ENCODE results near the gene ATG12.

Gene ATG12

DNA sequence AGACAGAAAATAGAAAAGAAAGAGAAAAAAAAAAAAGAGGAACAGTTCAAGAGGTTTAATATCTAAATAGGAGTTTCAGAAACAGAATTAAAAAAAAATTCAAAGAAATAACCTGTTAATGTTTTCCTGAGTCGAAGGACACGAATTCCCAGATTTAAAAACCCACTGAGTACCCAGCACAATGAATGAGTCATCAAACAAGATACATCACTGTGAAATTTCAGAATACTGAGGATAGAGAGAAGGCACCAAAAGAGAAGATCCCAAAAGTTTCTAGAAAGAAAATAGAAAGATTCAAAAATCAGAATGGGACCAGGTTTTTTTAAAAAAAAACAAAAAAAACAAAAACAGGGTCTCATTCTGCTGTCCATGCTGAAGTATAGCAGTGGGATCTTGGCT, 33.7 kb downstream of the ATG12 start:
- no peak for DNase-seq (ENCODE audit: low read depth in 2 of 2)

DNA sequence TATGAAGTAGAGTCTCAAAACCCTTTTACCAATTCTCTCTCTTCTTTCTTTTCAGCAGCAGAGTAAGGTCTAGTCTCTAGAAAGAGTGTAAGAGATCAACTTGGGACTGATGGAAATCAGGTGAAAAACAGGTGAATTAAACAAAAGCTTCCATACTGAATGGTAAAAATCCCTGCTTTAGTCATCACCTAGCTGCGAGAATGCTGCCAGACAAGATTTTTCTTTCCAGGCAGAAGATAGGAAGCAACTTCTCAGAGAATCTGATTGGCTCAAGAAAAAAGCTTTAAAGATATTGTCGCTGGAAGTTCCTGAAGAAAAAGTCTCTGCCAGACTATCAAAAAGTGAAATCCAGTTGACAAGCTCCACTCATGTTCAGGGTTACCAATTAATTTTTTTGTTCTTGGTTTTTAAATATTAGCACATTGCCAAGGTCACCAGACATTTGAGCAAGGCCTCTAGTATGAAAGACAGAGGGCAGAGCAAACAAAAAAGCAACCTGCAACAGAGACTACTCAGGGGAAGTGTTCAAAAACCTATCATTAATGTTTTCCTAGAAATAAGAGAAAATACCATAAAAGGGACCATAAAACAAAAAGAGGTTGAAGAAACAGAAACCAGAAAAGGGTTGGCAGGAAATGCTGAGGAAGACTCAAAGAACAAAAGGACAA, 34.2 kb downstream of the ATG12 start:
- DNase-seq (ENCODE audit: low read depth in 2 of 2), result no peak

DNA sequence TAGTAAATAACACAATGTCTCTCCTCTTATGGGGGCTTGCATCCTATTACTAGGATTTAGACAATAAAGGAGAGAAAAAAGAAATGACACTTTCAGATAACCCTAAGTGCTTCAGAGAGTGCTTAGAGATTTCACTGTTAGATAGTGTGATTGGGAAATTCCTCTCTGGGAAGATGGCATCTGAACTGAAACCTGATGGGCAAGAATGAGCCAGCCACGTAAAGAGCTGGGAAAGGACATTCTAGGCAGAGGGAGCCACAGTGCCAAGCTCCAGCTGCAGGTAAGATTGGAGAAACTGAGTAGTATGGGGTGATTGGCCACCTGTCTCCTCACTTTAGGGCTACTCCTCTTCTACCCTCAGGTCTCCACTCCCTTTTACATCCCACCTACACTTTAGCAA, 39.4 kb downstream of the ATG12 start:
- no peak for DNase-seq (ENCODE audit: low read depth in 2 of 2)

DNA sequence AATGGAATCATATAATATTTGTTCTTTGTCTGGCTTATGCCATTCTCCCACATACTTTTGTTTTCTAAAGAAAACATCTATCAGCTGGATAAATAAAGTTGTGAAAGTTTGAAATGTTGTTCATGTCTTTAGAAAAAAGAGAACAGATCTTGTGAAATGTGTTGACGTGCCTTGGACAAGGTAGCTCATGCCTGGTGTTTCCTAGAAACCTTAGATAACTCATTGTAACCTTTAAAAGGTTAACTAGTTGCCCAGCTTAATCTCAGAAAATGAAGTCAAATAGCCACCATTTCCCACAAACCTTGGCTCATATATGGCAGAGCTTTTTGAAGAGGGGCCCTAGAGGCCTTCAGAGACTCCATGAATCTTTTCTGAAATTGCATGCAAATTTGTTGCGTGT, 40.2 kb downstream of the ATG12 start:
- no peak for DNase-seq (ENCODE audit: low read depth in 2 of 2)

DNA sequence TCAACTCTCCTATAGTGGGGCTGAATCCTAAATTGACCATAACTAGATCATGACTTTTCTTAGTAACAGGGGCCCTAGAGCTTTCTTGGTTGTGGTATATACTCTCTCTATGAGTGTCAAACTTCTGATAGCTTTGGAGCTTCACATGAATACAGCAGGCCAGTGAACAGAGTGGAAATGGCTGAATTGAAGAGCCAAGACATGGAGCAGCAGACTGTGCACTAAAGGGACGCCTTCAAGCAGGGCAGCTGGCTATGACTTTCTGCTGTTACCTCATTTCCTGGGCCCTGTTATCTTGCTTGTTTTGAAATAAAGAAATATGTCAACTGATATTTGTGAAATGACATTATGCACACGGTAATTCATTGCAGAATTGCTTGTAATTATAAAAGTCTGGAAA, 41.3 kb downstream of the ATG12 start:
- no peak for DNase-seq (ENCODE audit: low read depth in 2 of 2)

DNA sequence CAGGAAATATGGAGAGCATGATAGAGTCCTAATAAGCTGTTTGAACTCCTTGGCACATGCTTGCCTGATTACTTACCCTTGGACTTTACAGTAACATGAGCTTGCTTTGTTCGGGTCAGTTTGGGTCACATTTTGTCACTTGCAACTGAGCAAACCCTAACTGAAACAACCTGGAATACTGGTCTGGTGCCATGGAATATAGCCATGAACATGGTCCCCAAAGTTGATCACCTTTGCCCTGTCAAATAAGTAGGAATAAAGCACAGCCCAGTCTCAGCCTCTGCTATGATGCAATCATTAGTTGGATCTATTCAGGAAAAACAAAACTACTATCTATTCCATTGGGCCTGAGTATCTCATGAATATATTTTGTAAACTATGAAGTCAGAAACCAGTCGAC, 43.1 kb downstream of the ATG12 start:
- no peak for DNase-seq (ENCODE audit: low read depth in 2 of 2)

DNA sequence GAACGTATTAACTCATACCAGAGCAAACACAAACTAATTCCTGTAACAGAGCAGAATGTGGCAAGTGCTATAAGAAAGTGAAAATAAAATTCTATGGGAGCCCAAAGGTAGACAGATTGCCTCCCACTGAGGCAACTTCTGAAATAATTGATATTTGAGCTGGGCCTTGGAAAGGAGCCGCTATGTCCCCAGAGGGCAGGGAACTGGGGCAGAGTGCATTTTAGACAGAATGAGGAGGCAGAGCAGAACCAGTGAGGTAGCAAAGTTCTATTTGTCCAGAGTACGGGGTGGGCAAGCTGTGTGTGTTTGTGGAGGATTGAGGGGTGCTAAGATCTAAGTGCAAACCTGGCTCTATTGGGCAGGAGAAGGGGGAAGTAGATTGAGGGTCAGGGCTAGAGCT, 44.7 kb downstream of the ATG12 start:
- DNase-seq (ENCODE audit: low read depth in 2 of 2), result no peak

DNA sequence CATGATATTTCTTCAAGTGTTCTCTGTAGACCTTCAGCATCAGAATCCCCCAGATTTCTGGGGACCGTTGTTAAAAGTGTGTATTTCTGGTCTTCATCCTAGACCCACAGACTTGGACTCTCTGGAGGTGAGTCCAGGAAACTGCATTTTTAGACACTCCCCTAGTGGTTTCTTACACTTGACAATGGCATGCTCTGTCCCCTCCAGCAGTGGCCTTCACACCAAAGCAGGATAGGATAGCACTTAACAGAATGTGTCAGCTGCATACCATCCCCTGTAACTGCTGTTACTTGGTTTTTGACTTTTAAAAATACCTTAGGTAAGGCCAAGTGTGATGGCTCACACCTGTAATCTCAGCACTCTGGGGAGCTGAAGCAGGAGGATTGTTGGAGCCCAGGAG, 45.7 kb downstream of the ATG12 start:
- DNase-seq (ENCODE audit: low read depth in 2 of 2), result no peak

DNA sequence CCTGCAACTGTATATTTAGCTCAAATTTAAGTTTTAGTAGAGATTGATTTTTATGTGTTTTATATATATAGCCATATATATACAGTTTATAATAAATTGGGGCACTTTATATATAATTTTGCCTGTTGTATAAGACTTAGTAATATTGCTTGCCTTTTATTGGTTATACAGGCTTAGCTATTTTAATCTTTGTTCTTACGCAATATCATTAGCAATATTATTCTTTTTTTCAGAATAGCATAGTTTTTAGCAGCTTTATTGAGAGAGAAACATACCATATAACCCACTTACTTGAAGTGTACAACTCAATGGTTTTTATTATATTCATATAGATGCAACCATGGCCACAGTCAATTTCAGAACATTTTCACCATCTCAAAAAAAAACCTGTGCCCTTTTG, 52.9 kb downstream of the ATG12 start:
- no peak for DNase-seq (ENCODE audit: low read depth in 2 of 2)

DNA sequence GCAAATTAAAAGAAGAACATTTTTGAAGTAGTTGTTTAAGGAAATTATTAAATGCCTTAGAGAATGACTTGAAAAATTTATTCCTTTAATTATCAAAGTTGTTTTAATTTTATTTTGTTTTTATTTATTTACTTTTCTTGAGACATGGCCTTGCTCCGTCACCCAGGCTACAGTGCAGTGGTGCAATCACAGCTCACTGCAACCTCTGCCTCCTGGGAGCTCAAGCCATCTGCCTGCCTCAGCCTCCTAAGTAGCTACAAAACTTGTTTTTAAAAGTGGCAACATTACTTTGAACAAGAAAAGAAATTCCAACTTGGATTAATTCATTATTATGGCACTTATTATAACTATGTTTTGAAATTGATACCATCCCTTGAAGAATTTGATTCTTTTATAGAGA, 53.9 kb downstream of the ATG12 start:
- no peak for DNase-seq (ENCODE audit: low read depth in 2 of 2)

DNA sequence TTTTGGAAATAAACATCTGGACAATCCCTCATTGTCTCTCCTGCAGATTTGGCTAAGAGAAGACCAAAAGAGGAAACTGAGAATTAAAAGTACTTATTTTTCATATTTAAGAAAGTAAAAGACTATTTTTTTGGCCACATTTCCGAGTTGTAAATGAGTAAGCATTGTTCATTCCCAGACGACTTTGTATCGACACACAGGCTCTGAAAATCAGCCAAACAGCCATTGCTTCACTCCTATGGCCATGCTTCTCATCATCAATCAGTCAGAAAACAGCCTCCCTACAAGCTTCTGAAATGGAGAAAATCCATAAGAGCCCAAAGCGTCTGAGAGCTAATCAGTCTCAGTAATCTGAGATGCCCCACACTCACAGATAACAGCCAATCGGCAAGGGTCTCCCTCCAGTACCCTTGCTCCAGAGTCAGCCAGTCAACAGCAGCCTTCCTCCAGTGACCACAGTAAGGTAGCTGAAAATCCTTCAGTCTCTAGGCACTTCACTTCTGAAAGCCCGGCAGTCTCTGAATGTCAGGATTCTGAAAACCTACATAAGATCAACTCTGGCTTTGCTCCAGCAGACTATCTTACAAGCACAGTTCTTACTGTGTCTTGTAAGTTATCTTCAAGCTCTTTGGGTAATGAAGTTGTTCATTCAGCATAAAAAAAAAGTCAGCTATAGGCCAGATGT, 55.8 kb downstream of the ATG12 start:
- no peak for DNase-seq (ENCODE audit: low read depth in 2 of 2)

DNA sequence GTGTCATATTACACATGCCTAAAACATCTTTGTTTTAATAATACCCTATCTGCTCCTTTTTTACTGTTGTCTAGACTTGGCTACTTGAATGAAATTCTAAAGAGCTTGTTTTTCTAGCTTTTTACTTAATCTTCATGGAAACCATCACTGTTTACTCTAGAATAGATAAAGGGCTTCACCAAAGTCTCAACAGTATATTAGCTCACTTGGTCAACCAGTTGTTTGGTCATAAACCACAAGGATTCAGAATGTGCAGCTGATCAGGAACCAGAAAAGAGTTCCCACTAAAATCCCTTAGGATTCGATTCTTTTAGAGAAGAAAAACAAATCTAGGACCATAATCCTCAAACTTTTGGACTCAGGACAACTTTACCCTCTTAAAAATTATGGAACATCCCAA, 62.9 kb downstream of the ATG12 start:
- DNase-seq (ENCODE audit: low read depth in 2 of 2), result no peak

Measured in stimulated activated CD4-positive, alpha-beta T cell treated with anti-CD3 and anti-CD28 coated beads, Interleukin-4, amount 100 ng/mL, for 48 hours (primary cell).